SK-MEL-5 (cell line): ENCODE measurements around the gene MEIOC. TPM values are rescaled to one million over a fixed set of nuclear protein-coding genes. Genes with fewer than 3 reads are reported as not detected.
"Not testable (repeated sequence)": the region's sequence is repeated elsewhere in the genome, so short reads cannot be mapped to it uniquely, and the experiment has no call there.

ENCODE experiments used
- DNase-seq: peaks from one replicate; pipeline ENCODE4 v3.0.0-alpha.2; 2016; ENCODE audit warnings: low read depth, low spot score
- in situ Hi-C: cut with HindIII; loops from 2 replicates; pipeline ENCODE4 v1.10.0; 2016; ENCODE audit warnings: low sequenced_read_pairs, high pct_unique_total_duplicates, low pct_unique_long_range_greater_than_20kb
- polyA plus RNA-seq, 2 experiments: library from polyadenylated mRNA; depleted of rRNA; stranded (reverse); fragments of >200 nt; gene quantifications; 2 replicates each; pipeline ENCODE4 v1.2.3, GENCODE V29; 2015
- total RNA-seq: library from RNA; depleted of rRNA; stranded (reverse); fragments of >200 nt; shearing (Covaris generic); gene quantifications from 2 replicates; pipeline ENCODE4 v1.2.3, GENCODE V29; 2014; rRNA removed

The MEIOC gene
- 0.11 and 0.16 TPM in 2 replicates for total RNA-seq
- polyA plus RNA-seq (2015; cell fraction: cytosol; rRNA removed) = 0.12 and 0.30 TPM in 2 replicates
- not detected in 2 replicates for polyA plus RNA-seq (2015; cell fraction: nucleus; rRNA removed)

- DNase-seq = no peak
- in situ Hi-C loops = no loop called here
These were observed at the start of gene MEIOC for GRCh38 chr17:44655983-44656710. Gene MEIOC, plus strand, starts transcription at chr17:44656468. Its CDS starts 146 bp downstream, at chr17:44656614.

- in situ Hi-C loops = no loop called here
- DNase-seq = no peak
These were observed 49.6 kb upstream of the MEIOC start for GRCh38 chr17:44606658-44607057.

GRCh38 chr17:44607836-44608690, 48.2 kb upstream of the MEIOC start:
- DNase-seq = no peak
- in situ Hi-C loops = no loop called here

- in situ Hi-C loops = no loop called here
- no peak for DNase-seq
These were observed 47.4 kb upstream of the MEIOC start for GRCh38 chr17:44608727-44609435.

- no peak for DNase-seq
- in situ Hi-C loops = no loop called here
These were observed 45.9 kb upstream of the MEIOC start for GRCh38 chr17:44610331-44610730.

GRCh38 chr17:44610871-44611270, 45.4 kb upstream of the MEIOC start:
- in situ Hi-C loops = no loop called here
- no peak for DNase-seq

- DNase-seq = no peak
- in situ Hi-C loops = no loop called here
These were observed 41.4 kb upstream of the MEIOC start for GRCh38 chr17:44614862-44615261.

- in situ Hi-C loops = not testable (repeated sequence)
These were observed 37.6 kb upstream of the MEIOC start for GRCh38 chr17:44618652-44619051.

GRCh38 chr17:44623070-44623725, 33.1 kb upstream of the MEIOC start:
- DNase-seq = peak; percentile 29
- in situ Hi-C loops = no loop called here

More at GRCh38 chr17:44618652-44619051, 37.6 kb upstream of the MEIOC start:
- not testable (repeated sequence) for DNase-seq

GRCh38 chr17:44627513-44628242, 28.6 kb upstream of the MEIOC start:
- in situ Hi-C loops = no loop called here
- DNase-seq = no peak

- in situ Hi-C loops = no loop called here
- DNase-seq = no peak
These were observed 27.8 kb upstream of the MEIOC start for GRCh38 chr17:44628243-44629188.

GRCh38 chr17:44629314-44629713, 27.0 kb upstream of the MEIOC start:
- in situ Hi-C loops = no loop called here
- DNase-seq = no peak

- in situ Hi-C loops = no loop called here
These were observed 25.6 kb upstream of the MEIOC start for GRCh38 chr17:44630703-44631102.

GRCh38 chr17:44633998-44634397, 22.3 kb upstream of the MEIOC start:
- in situ Hi-C loops = no loop called here
- DNase-seq = no peak

More at GRCh38 chr17:44630703-44631102, 25.6 kb upstream of the MEIOC start:
- no peak for DNase-seq

- DNase-seq, in situ Hi-C loops: not testable (repeated sequence)
These were observed 21.9 kb upstream of the MEIOC start for GRCh38 chr17:44634401-44634800.

- in situ Hi-C loops = no loop called here
- DNase-seq = peak; percentile 76
These were observed 19.7 kb upstream of the MEIOC start for GRCh38 chr17:44636562-44636961.
